Astrocyte of the cerebellum (primary cell): ENCODE measurements around the gene TENM4.

Experiments
- DNase-seq: peaks from one replicate; pipeline ENCODE4 v3.0.0-alpha.2; 2011; ENCODE audit warnings: low read depth
- H3K4me3 ChIP-seq: 2 replicates; pipeline ENCODE4 v1.5.1; 2011; ENCODE audit warnings: mild to moderate bottlenecking, low read depth, low read length, moderate library complexity
- CTCF ChIP-seq: IDR thresholded peaks from 2 replicates; pipeline ENCODE4 v1.5.1; 2012; ENCODE audit warnings: low read length, low read depth, moderate library complexity, mild to moderate bottlenecking; ENCODE audit errors: missing control alignments
- in situ Hi-C: cut with HindIII; loops from 2 replicates; pipeline ENCODE4 v1.10.0; 2017; ENCODE audit warnings: low sequenced_read_pairs

The TENM4 gene

GRCh38 chr11:79066456-79067351, 374.1 kb downstream of the TENM4 start:
- DNase-seq, result no peak
- in situ Hi-C loops, result no loop called here
- H3K4me3 ChIP-seq, result no peak overlapping the region
- no peak for TF ChIP-seq CTCF

GRCh38 chr11:79062814-79063762, 377.7 kb downstream of the TENM4 start:
- peak; percentile 39 for TF ChIP-seq CTCF
- no peak overlapping the region for H3K4me3 ChIP-seq
- in situ Hi-C loops, result no loop called here
- DNase-seq, result no peak

- no peak for TF ChIP-seq CTCF
- H3K4me3 ChIP-seq, result no peak overlapping the region
- in situ Hi-C loops, result no loop called here
- DNase-seq, result no peak
Observed at GRCh38 chr11:79060081-79060953, 380.5 kb downstream of the TENM4 start.

GRCh38 chr11:79059141-79059540, 381.7 kb downstream of the TENM4 start:
- in situ Hi-C loops, result no loop called here
- TF ChIP-seq CTCF, result no peak
- no peak for DNase-seq
- H3K4me3 ChIP-seq, result no peak overlapping the region

- in situ Hi-C loops, result no loop called here
- DNase-seq, result peak; percentile 86
- no peak overlapping the region for H3K4me3 ChIP-seq
- peak; percentile 48 for TF ChIP-seq CTCF
Observed at GRCh38 chr11:79055856-79056631, 384.8 kb downstream of the TENM4 start.
